ENCODE data around the gene PXYLP1.

The PXYLP1 gene

GRCh38 chr3:141191097-141191749 is 40.4 kb upstream of the PXYLP1 start:
- peaks cover 24% of the 10 kb centered on the region for H3K27me3 ChIP-seq (ENCODE audit: control insufficient read depth, low read length)
- no peak for TF ChIP-seq CTCF (IDR thresholded peaks at IDR 0.05; ENCODE audit: low read depth, low read length, poor library complexity, severe bottlenecking)
- no peak for TF ChIP-seq EZH2phosphoT487 (IDR thresholded peaks at IDR 0.05; ENCODE audit: borderline replicate concordance, low read length)

GRCh38 chr3:141192345-141192744 is 39.3 kb upstream of the PXYLP1 start:
- Histone ChIP-seq H3K27ac (ENCODE audit: low read depth, low read length) (no peak overlapping the region), H4K20me1 (ENCODE audit: control insufficient read depth, insufficient read depth, low read depth, low read length) (no peaks in the 10 kb centered on the region), H3K4me2 (ENCODE audit: low read length) (no peak overlapping the region), H3F3A (ENCODE audit: control insufficient read depth, insufficient read depth) (no peaks in the 10 kb centered on the region), H3K9me3 (ENCODE audit: control insufficient read depth, insufficient read depth, low read length) (no peaks in the 10 kb centered on the region), H3K36me3 (ENCODE audit: control insufficient read depth, low read length) (no peaks in the 10 kb centered on the region), H3K9me2 (replicated peaks; ENCODE audit: control insufficient read depth, low read length) (no peaks in the 10 kb centered on the region), H3K4me1 (ENCODE audit: control insufficient read depth, low read length) (no peaks in the 10 kb centered on the region), H3K27me3 (ENCODE audit: control insufficient read depth, low read length) (peaks cover 29% of the 10 kb centered on the region), H3K79me2 (ENCODE audit: control insufficient read depth, low read length) (no peaks in the 10 kb centered on the region), H3K4me3 (ENCODE audit: low read length) (no peak overlapping the region)
- TF ChIP-seq EZH2phosphoT487 (IDR thresholded peaks at IDR 0.05; ENCODE audit: borderline replicate concordance, low read length) (no peak), CTCF (IDR thresholded peaks at IDR 0.05; ENCODE audit: low read depth, low read length, poor library complexity, severe bottlenecking) (peak; percentile 96)

More at GRCh38 chr3:141191097-141191749, 40.4 kb upstream of the PXYLP1 start:
- Histone ChIP-seq H3F3A (ENCODE audit: control insufficient read depth, insufficient read depth) (no peaks in the 10 kb centered on the region), H4K20me1 (ENCODE audit: control insufficient read depth, insufficient read depth, low read depth, low read length) (no peaks in the 10 kb centered on the region), H3K4me2 (ENCODE audit: low read length) (no peak overlapping the region), H3K9me2 (replicated peaks; ENCODE audit: control insufficient read depth, low read length) (no peaks in the 10 kb centered on the region), H3K36me3 (ENCODE audit: control insufficient read depth, low read length) (no peaks in the 10 kb centered on the region), H3K27ac (ENCODE audit: low read depth, low read length) (no peak overlapping the region), H3K4me1 (ENCODE audit: control insufficient read depth, low read length) (no peaks in the 10 kb centered on the region), H3K79me2 (ENCODE audit: control insufficient read depth, low read length) (no peaks in the 10 kb centered on the region), H3K4me3 (ENCODE audit: low read length) (no peak overlapping the region), H3K9me3 (ENCODE audit: control insufficient read depth, insufficient read depth, low read length) (no peaks in the 10 kb centered on the region)

GRCh38 chr3:141193066-141193830 is 38.4 kb upstream of the PXYLP1 start:
- Histone ChIP-seq H3K27me3 (ENCODE audit: control insufficient read depth, low read length) (peaks cover 32% of the 10 kb centered on the region), H3K27ac (ENCODE audit: low read depth, low read length) (no peak overlapping the region), H3K79me2 (ENCODE audit: control insufficient read depth, low read length) (no peaks in the 10 kb centered on the region), H3K9me2 (replicated peaks; ENCODE audit: control insufficient read depth, low read length) (no peaks in the 10 kb centered on the region), H3K9me3 (ENCODE audit: control insufficient read depth, insufficient read depth, low read length) (no peaks in the 10 kb centered on the region), H3K4me2 (ENCODE audit: low read length) (no peak overlapping the region), H3K4me3 (ENCODE audit: low read length) (no peak overlapping the region), H4K20me1 (ENCODE audit: control insufficient read depth, insufficient read depth, low read depth, low read length) (no peaks in the 10 kb centered on the region), H3F3A (ENCODE audit: control insufficient read depth, insufficient read depth) (no peaks in the 10 kb centered on the region), H3K36me3 (ENCODE audit: control insufficient read depth, low read length) (no peaks in the 10 kb centered on the region), H3K4me1 (ENCODE audit: control insufficient read depth, low read length) (no peaks in the 10 kb centered on the region)
- TF ChIP-seq CTCF (IDR thresholded peaks at IDR 0.05; ENCODE audit: low read depth, low read length, poor library complexity, severe bottlenecking) (no peak), EZH2phosphoT487 (IDR thresholded peaks at IDR 0.05; ENCODE audit: borderline replicate concordance, low read length) (no peak)
